Stomach smooth muscle (tissue), 2 donors: ENCODE results near the gene BIRC7.

Experiments used
- H3K27ac ChIP-seq: one replicate; pipeline ENCODE4 v1.7.0; 2013; ENCODE audit warnings: mild to moderate bottlenecking, low read length, inconsistent platforms
- H3K27me3 ChIP-seq, 2 donors: one replicate each; pipeline ENCODE4 v1.7.0; 2013; ENCODE audit warnings: low read length in 2 of 2; ENCODE audit not compliant: insufficient read depth in 2 of 2, control insufficient read depth in 1 of 2
- H3K36me3 ChIP-seq, 2 donors: one replicate each; pipeline ENCODE4 v1.7.0; 2013; ENCODE audit warnings: low read length in 2 of 2; ENCODE audit not compliant: control insufficient read depth in 2 of 2, insufficient read depth in 2 of 2
- H3K4me1 ChIP-seq: one replicate; pipeline ENCODE4 v1.7.0; 2013; ENCODE audit warnings: low read length; ENCODE audit not compliant: control insufficient read depth, insufficient read depth
- H3K4me3 ChIP-seq, 2 donors: one replicate each; pipeline ENCODE4 v1.7.0; 2013; ENCODE audit warnings: low read length in 2 of 2
- H3K9ac ChIP-seq, 2 donors: one replicate each; pipeline ENCODE4 v1.7.0; 2013; ENCODE audit warnings: low read length in 2 of 2, mild to moderate bottlenecking in 1 of 2
- H3K9me3 ChIP-seq, 2 donors: one replicate each; pipeline ENCODE4 v1.7.0; 2013; ENCODE audit warnings: low read length in 2 of 2; ENCODE audit not compliant: control insufficient read depth in 2 of 2
- donor health status: healthy.
- donor health status: Pancreatic carcinoma.

BIRC7 gene

GRCh38 chr20:63284544-63284949, 48.8 kb downstream of the BIRC7 start:
- H3K9me3 ChIP-seq: no peaks in the 10 kb centered on the region
- H3K9ac ChIP-seq: no peak overlapping the region
- H3K4me3 ChIP-seq: no peak overlapping the region
- no peak overlapping the region for H3K27ac ChIP-seq
- H3K36me3 ChIP-seq: peaks cover 21 to 35% of the 10 kb centered on the region in 2 donors
- no peaks in the 10 kb centered on the region for H3K27me3 ChIP-seq
- H3K4me1 ChIP-seq: no peaks in the 10 kb centered on the region

GRCh38 chr20:63284981-63285524, 49.3 kb downstream of the BIRC7 start:
- no peak overlapping the region for H3K27ac ChIP-seq
- H3K9me3 ChIP-seq: no peaks in the 10 kb centered on the region
- no peaks in the 10 kb centered on the region for H3K27me3 ChIP-seq
- H3K36me3 ChIP-seq: peaks cover 21 to 35% of the 10 kb centered on the region in 2 donors
- H3K4me3 ChIP-seq: no peak overlapping the region
- no peak overlapping the region for H3K9ac ChIP-seq
- no peaks in the 10 kb centered on the region for H3K4me1 ChIP-seq

- no peak overlapping the region for H3K9ac ChIP-seq
- H3K4me3 ChIP-seq: no peak overlapping the region
- H3K27me3 ChIP-seq: no peaks in the 10 kb centered on the region
- H3K4me1 ChIP-seq: peaks cover 1% of the 10 kb centered on the region
- peaks cover 13 to 29% of the 10 kb centered on the region in 2 donors for H3K36me3 ChIP-seq
- no peak overlapping the region for H3K27ac ChIP-seq
- no peaks in the 10 kb centered on the region for H3K9me3 ChIP-seq
These were observed 50.2 kb downstream of the BIRC7 start for GRCh38 chr20:63285636-63286615.

- peaks cover 6% of the 10 kb centered on the region for H3K4me1 ChIP-seq
- no peak overlapping the region for H3K27ac ChIP-seq
- H3K4me3 ChIP-seq: no peak overlapping the region
- no peak overlapping the region for H3K9ac ChIP-seq
- H3K27me3 ChIP-seq: no peaks in the 10 kb centered on the region
- H3K9me3 ChIP-seq: no peaks in the 10 kb centered on the region
- H3K36me3 ChIP-seq: peaks cover 13 to 24% of the 10 kb centered on the region in 2 donors
These were observed 51.3 kb downstream of the BIRC7 start for GRCh38 chr20:63286781-63287696.

- H3K9me3 ChIP-seq: no peaks in the 10 kb centered on the region
- H3K36me3 ChIP-seq: peaks cover 13 to 19% of the 10 kb centered on the region in 2 donors
- H3K4me1 ChIP-seq: peaks cover 6% of the 10 kb centered on the region
- H3K9ac ChIP-seq: no peak overlapping the region
- no peak overlapping the region for H3K27ac ChIP-seq
- H3K27me3 ChIP-seq: no peaks in the 10 kb centered on the region
- no peak overlapping the region for H3K4me3 ChIP-seq
These were observed 52.2 kb downstream of the BIRC7 start for GRCh38 chr20:63287697-63288580.

GRCh38 chr20:63288581-63289251, 53.0 kb downstream of the BIRC7 start:
- Histone ChIP-seq H3K9me3 (no peaks in the 10 kb centered on the region), H3K27ac (no peak overlapping the region), H3K4me3 (no peak overlapping the region), H3K9ac (no peak overlapping the region), H3K4me1 (peaks cover 6% of the 10 kb centered on the region), H3K27me3 (no peaks in the 10 kb centered on the region), H3K36me3 (peaks cover 7 to 12% of the 10 kb centered on the region in 2 donors)

- Histone ChIP-seq H3K4me3 (no peak overlapping the region), H3K9me3 (no peaks in the 10 kb centered on the region), H3K9ac (no peak overlapping the region), H3K27ac (no peak overlapping the region), H3K27me3 (peaks cover 0 to 2% of the 10 kb centered on the region in 2 donors), H3K36me3 (peaks cover 7 to 10% of the 10 kb centered on the region in 2 donors), H3K4me1 (peaks cover 6% of the 10 kb centered on the region)
These were observed 53.8 kb downstream of the BIRC7 start for GRCh38 chr20:63289311-63290135.
